Measurements from ENCODE around the gene KCNQ5. TPM values are rescaled to one million over a fixed set of nuclear protein-coding genes. Genes with fewer than 3 reads are reported as not detected.
A peak's percentile ranks its signal among the peaks of the same experiment; 100 is the strongest.

KCNQ5 gene
- total RNA-seq, 4 donors from 2014 or later: 0.96 to 3.4 (median 1.5) TPM

- Histone ChIP-seq H3K27ac (no peak overlapping the region), H3K4me3 (no peak overlapping the region), H3K9me3 (no peaks in the 10 kb centered on the region), H3K4me1 (no peaks in the 10 kb centered on the region), H3K27me3 (no peaks in the 10 kb centered on the region), H3K36me3 (no peaks in the 10 kb centered on the region)
- TF ChIP-seq POLR2A (IDR thresholded peaks at IDR 0.05): no peak
- TF ChIP-seq, protein P1, sequence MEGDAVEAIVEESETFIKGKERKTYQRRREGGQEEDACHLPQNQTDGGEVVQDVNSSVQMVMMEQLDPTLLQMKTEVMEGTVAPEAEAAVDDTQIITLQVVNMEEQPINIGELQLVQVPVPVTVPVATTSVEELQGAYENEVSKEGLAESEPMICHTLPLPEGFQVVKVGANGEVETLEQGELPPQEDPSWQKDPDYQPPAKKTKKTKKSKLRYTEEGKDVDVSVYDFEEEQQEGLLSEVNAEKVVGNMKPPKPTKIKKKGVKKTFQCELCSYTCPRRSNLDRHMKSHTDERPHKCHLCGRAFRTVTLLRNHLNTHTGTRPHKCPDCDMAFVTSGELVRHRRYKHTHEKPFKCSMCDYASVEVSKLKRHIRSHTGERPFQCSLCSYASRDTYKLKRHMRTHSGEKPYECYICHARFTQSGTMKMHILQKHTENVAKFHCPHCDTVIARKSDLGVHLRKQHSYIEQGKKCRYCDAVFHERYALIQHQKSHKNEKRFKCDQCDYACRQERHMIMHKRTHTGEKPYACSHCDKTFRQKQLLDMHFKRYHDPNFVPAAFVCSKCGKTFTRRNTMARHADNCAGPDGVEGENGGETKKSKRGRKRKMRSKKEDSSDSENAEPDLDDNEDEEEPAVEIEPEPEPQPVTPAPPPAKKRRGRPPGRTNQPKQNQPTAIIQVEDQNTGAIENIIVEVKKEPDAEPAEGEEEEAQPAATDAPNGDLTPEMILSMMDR (IDR thresholded peaks at IDR 0.05): no peak
- TF ChIP-seq EP300 (IDR thresholded peaks at IDR 0.05): no peak
- ATAC-seq: no peak
- 75 to 82% methylated on average over 3 to 5 of the region's 5 CpGs for WGBS, 2 donors (ENCODE audit: low coverage in 1 of 2)
Observed at GRCh38 chr6:73169633-73170032, 547.8 kb downstream of the KCNQ5 start.

DNA sequence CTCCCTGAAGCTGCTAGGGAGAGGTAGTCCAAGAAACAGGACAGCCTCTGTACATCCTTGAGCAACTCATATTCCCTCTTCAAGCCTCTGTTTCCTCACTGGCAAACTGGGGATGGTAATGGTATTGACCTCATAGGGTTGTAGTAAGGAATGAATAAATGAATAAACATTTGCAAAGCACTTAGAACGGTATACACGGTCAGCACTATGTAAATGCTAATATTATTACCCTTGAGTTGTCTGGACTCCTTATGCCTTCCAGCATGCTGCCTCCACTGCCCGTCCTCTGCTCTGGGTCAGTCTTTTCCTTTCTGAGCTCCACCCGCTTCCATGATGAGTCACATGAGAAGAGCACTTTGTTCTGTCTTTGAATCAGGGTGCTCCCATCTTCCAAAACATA is 552.8 kb downstream of the KCNQ5 start:
- Histone ChIP-seq H3K36me3 (no peaks in the 10 kb centered on the region), H3K4me3 (no peak overlapping the region), H3K4me1 (no peaks in the 10 kb centered on the region), H3K27ac (no peak overlapping the region), H3K27me3 (no peaks in the 10 kb centered on the region), H3K9me3 (no peaks in the 10 kb centered on the region)
- no peak for TF ChIP-seq EP300 (IDR thresholded peaks at IDR 0.05)
- TF ChIP-seq, protein P1 (IDR thresholded peaks at IDR 0.05): no peak
- TF ChIP-seq POLR2A (IDR thresholded peaks at IDR 0.05): no peak
- TF ChIP-seq POLR2AphosphoS5 (IDR thresholded peaks at IDR 0.05): no peak
- no peak for ATAC-seq
- WGBS, 2 donors (ENCODE audit: low coverage in 1 of 2): 84 to 88% methylated on average over 4 of the region's 4 CpGs

- TF ChIP-seq POLR2A (IDR thresholded peaks at IDR 0.05) (no peak), POLR2AphosphoS5 (IDR thresholded peaks at IDR 0.05) (no peak), EP300 (IDR thresholded peaks at IDR 0.05) (no peak)
- TF ChIP-seq, protein P1 (IDR thresholded peaks at IDR 0.05): no peak
- H3K27ac ChIP-seq: no peak overlapping the region
- H3K36me3 ChIP-seq: no peaks in the 10 kb centered on the region
- WGBS, 2 donors (ENCODE audit: low coverage in 1 of 2): 67 to 84% methylated on average over 4 to 6 of the region's 6 CpGs
- ATAC-seq: no peak
- H3K9me3 ChIP-seq: no peaks in the 10 kb centered on the region
- peaks cover 0 to 6% (median 0%) of the 10 kb centered on the region in 3 donors for H3K4me1 ChIP-seq
- no peak overlapping the region for H3K4me3 ChIP-seq
- no peaks in the 10 kb centered on the region for H3K27me3 ChIP-seq
Observed at GRCh38 chr6:73176057-73176456, 554.2 kb downstream of the KCNQ5 start.

DNA sequence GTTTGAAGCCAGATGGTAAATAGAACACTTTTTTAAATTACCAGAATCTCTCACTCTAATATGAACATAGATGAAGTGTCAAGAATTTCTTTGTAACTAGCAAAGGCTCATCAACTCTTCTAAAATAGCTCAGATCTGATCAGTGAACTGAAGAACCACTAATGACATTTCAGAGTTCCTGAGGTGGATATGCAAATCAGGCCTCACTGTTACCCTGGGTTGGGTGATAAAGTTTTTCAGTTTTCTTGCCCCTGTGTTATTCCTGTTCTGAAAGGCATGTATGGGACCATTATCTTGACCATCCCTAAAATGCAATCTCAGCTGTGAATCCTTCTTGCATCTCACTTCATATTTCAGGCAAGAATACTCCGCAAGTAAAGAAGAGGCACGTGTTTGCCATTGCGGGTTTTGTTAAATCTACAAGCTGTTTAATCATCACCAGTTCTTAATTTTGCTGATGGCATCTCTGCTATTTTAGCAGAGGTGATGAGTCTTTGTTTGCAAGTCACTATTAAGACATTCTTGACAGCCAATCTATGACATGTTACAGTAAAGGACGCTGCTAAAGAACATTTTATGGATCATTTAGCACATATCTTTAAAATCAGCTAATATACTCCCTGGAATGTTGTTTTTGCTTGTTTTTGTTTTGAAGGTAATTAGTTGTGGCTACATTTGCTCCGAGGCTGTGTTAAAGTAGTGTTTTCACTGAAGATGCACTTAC is 555.5 kb downstream of the KCNQ5 start:
- ATAC-seq: no peak
- Histone ChIP-seq H3K9me3 (no peaks in the 10 kb centered on the region), H3K27me3 (no peaks in the 10 kb centered on the region), H3K36me3 (no peaks in the 10 kb centered on the region), H3K4me3 (no peak overlapping the region), H3K4me1 (peaks cover 0 to 6% (median 0%) of the 10 kb centered on the region in 3 donors), H3K27ac (no peak overlapping the region)
- TF ChIP-seq, protein P1 (IDR thresholded peaks at IDR 0.05): no peak
- TF ChIP-seq EP300 (IDR thresholded peaks at IDR 0.05) (no peak), POLR2AphosphoS5 (IDR thresholded peaks at IDR 0.05) (no peak), POLR2A (IDR thresholded peaks at IDR 0.05) (no peak)
- 67 to 84% methylated on average over 5 of the region's 5 CpGs for WGBS, 2 donors (ENCODE audit: low coverage in 1 of 2)

DNA sequence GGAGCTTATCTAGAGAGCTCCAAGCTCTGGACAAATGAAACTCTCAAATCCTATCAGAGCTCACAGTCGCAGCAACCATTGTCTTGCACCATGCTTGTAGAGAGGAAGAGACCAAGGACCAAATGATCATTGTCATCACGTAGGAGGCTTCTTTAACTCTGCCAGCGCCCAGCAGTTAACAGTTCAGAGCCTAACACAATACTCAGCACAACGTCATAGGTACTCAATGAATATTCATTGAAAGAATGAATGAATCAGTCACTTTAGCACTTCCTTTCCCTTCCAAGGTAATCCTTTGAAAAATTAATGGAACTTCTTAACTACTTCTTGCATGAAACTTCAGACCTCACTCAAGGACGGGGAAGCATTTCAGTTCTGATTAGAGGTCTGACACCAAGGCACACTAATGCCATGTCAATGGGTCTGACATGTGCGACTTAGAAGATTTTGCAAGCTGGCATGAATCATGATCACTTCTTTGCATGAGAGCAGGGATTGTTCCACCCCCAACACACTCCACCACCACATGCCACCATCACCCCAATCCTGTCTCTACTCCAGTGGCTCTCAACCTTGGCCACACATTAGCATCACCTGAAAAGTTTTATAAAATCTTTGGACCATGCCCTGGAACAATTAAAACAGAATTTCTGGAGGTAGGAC is 558.3 kb downstream of the KCNQ5 start:
- 73 to 93% methylated on average over 3 to 6 of the region's 6 CpGs for WGBS, 2 donors (ENCODE audit: low coverage in 1 of 2)
- Histone ChIP-seq H3K4me3 (peak overlapping the region in 1 of 2 donors; percentile 35), H3K27ac (no peak overlapping the region), H3K4me1 (peaks cover 0 to 6% (median 0%) of the 10 kb centered on the region in 3 donors), H3K36me3 (no peaks in the 10 kb centered on the region), H3K27me3 (no peaks in the 10 kb centered on the region), H3K9me3 (no peaks in the 10 kb centered on the region)
- TF ChIP-seq EP300 (IDR thresholded peaks at IDR 0.05) (no peak), POLR2AphosphoS5 (IDR thresholded peaks at IDR 0.05) (no peak), POLR2A (IDR thresholded peaks at IDR 0.05) (no peak)
- TF ChIP-seq, protein P1 (IDR thresholded peaks at IDR 0.05): no peak
- no peak for ATAC-seq
